Aorta (tissue), 5 donors: Measurements from ENCODE around the gene METRN. TPM values are rescaled to one million over a fixed set of nuclear protein-coding genes. Genes with fewer than 3 reads are reported as not detected.

Source experiments
- ATAC-seq: fragments of 200-7000 bp; cut with Tn5 transposase; one replicate; pipeline ENCODE4 v1.9.1; 2022; ENCODE audit warnings: moderate library complexity; ENCODE audit not compliant: low FRiP score
- DNase-seq, 2 donors: peaks; one replicate each; pipeline ENCODE4 v3.0.0-alpha.2; 2020
- H3K27ac ChIP-seq, 2 donors: one replicate each; pipeline ENCODE4 v1.5.1; 2013; ENCODE audit warnings: low read length in 2 of 2, mild to moderate bottlenecking in 2 of 2, moderate library complexity in 2 of 2, control low read depth in 1 of 2, inconsistent platforms in 1 of 2, low read depth in 1 of 2
- H3K27me3 ChIP-seq, 2 donors: one replicate each; pipeline ENCODE4 v1.6.1; 2013; ENCODE audit warnings: control low read depth in 1 of 2, low read length in 1 of 2, mild to moderate bottlenecking in 1 of 2, moderate library complexity in 1 of 2; ENCODE audit not compliant: insufficient read depth in 2 of 2, control insufficient read depth in 1 of 2
- H3K36me3 ChIP-seq, 2 donors: one replicate each; pipeline ENCODE4 v1.6.1; 2013; ENCODE audit warnings: control low read depth in 1 of 2, low read length in 1 of 2, mild to moderate bottlenecking in 1 of 2; ENCODE audit not compliant: insufficient read depth in 2 of 2, control insufficient read depth in 1 of 2
- H3K4me1 ChIP-seq, 2 donors: one replicate each; pipeline ENCODE4 v1.6.1; 2013; ENCODE audit warnings: low read length in 2 of 2, control low read depth in 1 of 2, mild to moderate bottlenecking in 1 of 2, moderate library complexity in 1 of 2; ENCODE audit not compliant: insufficient read depth in 2 of 2, control insufficient read depth in 1 of 2
- H3K4me3 ChIP-seq, 2 donors: one replicate each; pipeline ENCODE4 v1.5.1; 2013; ENCODE audit warnings: low read length in 2 of 2, control low read depth in 1 of 2, mild to moderate bottlenecking in 1 of 2
- H3K9me3 ChIP-seq: one replicate; pipeline ENCODE4 v1.6.1; 2013; ENCODE audit warnings: mild to moderate bottlenecking, low read length; ENCODE audit not compliant: control insufficient read depth
- WGBS, 2 donors: extraction: QIAGEN DNeasy Blood & Tissue Kit; methylation state at CpG; one replicate each; pipeline ENCODE4 v1.1.7; 2013; 5-methylcytosine and 5-hydroxymethylcytosine counted together
- intact Hi-C, 2 donors: fragments of 100-400 bp; cut with DNase I; formaldehyde crosslinking; loops; one replicate each; pipeline versions ENCODE4 v1.14.2 to v1.15.0; 2022
- polyA plus RNA-seq, 2 donors: library from polyadenylated mRNA; stranded (reverse); fragments of 200-250 nt; gene quantifications; one replicate each; pipeline ENCODE4 v1.2.3, GENCODE V29; 2013
- total RNA-seq, 2 donors: library from RNA; stranded (reverse); fragmentation: NEBNext Ultra II Directional; extraction: Animal tissue kit (Norgen Biotek cat#: 25700); gene quantifications; one replicate each; pipeline ENCODE4 v1.2.1, GENCODE V29; 2021
- donor health status: healthy with polysubstance abuse.
- donor health status: Bipolar disorder and iron deficiency.
- donor health status: DM: no; HTN: no; CAD: no.
- donor health status: DM: no; HTN: no; CAD: no.
- donor health status: DM: yes; HTN: yes; CAD: no.

Gene METRN
- total and polyA plus RNA-seq, 4 donors = 22.7 to 61.3 (median 26.7) TPM

DNA sequence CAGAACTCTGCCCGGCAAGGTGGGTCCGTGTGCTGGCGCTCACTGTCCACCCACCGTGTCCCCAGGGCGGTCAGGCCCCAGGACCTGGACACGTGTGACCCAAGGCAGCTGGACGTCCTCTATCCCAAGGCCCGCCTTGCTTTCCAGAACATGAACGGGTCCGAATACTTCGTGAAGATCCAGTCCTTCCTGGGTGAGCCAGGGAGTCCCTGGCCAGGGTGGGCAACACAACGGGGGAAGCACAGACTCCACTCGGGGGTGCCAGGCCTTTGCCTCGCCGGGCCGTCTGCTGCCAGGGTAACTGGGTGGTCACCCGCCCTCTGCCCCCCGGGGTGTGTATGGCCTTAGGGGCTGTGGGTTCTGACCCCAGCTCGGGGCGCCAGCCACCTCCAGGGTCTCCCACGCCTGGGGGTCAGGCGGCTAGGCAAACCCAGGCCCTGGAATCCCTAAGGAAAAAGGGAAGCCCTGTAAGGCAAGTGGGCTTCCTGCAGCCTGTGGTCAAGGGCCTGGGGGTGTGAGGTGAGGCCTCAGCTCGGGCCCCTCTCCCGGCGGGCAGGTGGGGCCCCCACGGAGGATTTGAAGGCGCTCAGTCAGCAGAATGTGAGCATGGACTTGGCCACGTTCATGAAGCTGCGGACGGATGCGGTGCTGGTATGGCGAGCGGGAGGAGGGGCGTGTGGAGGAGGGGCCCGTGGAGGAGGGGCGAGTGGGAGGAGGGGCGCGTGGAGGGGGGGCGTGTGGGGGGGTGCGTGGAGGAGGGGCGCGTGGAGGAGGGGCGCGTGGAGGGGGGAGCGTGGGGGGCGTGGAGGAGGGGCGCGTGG is 52.1 kb downstream of the METRN start:
- ATAC-seq = no peak
- Histone ChIP-seq H3K27ac (no peak overlapping the region), H3K4me3 (no peak overlapping the region), H3K36me3 (no peaks in the 10 kb centered on the region), H3K27me3 (no peaks in the 10 kb centered on the region), H3K4me1 (no peaks in the 10 kb centered on the region), H3K9me3 (no peaks in the 10 kb centered on the region)
- WGBS, 2 donors = 63 to 73% methylated on average over 31 to 39 of the region's 48 CpGs
- no peak for DNase-seq
- intact Hi-C loops = no loop called here

DNA sequence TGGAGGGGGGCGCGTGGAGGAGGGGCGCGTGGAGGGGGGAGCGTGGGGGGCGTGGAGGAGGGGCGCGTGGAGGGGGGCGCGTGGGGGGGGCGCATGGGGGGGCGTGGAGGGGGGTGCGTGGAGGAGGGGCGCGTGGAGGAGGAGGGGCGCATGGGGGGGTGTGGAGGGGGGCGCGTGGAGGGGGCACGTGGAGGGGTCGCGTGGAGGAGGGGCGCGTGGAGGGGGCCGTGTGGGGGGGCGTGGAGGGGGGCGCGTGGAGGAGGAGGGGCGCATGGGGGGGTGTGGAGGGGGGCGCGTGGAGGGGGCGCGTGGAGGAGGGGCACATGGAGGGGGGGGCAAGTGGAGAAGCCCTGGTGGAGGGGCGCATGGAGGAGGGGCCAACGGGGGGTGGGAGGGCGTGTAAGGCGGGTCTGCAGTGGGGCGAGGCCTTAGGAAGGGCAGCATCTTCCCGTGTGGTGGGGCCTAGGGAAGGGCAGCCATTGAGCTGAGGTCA is 52.9 kb downstream of the METRN start:
- DNase-seq = no peak
- Histone ChIP-seq H3K4me3 (no peak overlapping the region), H3K9me3 (no peaks in the 10 kb centered on the region), H3K27ac (no peak overlapping the region), H3K27me3 (no peaks in the 10 kb centered on the region), H3K4me1 (no peaks in the 10 kb centered on the region), H3K36me3 (no peaks in the 10 kb centered on the region)
- ATAC-seq = no peak
- intact Hi-C loops = no loop called here
- WGBS, 2 donors = 43 to 72% methylated on average over 5 to 24 of the region's 38 CpGs

DNA sequence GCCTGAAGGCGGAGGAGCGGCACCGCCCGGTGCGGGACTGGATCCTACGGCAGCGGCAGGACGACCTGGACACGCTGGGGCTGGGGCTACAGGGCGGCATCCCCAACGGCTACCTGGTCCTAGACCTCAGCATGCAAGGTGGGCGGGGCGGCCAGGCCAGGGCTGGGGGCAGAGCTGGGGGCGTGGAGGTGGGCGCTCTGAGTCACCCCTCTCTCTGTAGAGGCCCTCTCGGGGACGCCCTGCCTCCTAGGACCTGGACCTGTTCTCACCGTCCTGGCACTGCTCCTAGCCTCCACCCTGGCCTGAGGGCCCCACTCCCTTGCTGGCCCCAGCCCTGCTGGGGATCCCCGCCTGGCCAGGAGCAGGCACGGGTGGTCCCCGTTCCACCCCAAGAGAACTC is 53.5 kb downstream of the METRN start:
- Histone ChIP-seq H3K4me1 (no peaks in the 10 kb centered on the region), H3K4me3 (no peak overlapping the region), H3K36me3 (no peaks in the 10 kb centered on the region), H3K27me3 (no peaks in the 10 kb centered on the region), H3K9me3 (no peaks in the 10 kb centered on the region), H3K27ac (no peak overlapping the region)
- DNase-seq = no peak
- intact Hi-C loops = no loop called here
- ATAC-seq = no peak
- WGBS, 2 donors = 66 to 83% methylated on average over 21 of the region's 21 CpGs

Other genes with a start within 250 kb of the METRN start
- 10 to 100 TPM; 27.9 to 33.9 TPM for gene CAPN15, start 187.4 kb upstream of the METRN start, total RNA-seq
- gene CAPN15, start 187.4 kb upstream of the METRN start, polyA plus RNA-seq = 10 to 100 TPM; 15.3 to 24.1 TPM
- gene PRR35, start 154.7 kb upstream of the METRN start, total RNA-seq = not detected
- under 1 TPM in 1 of 2 donors, not detected in 1; 0.05 TPM for gene PRR35, start 154.7 kb upstream of the METRN start, polyA plus RNA-seq
- gene NHLRC4, start 148.1 kb upstream of the METRN start, total RNA-seq = 1 to 10 TPM in 1 of 2 donors, under 1 TPM in 1; 0.52 to 2.2 TPM
- gene NHLRC4, start 148.1 kb upstream of the METRN start, polyA plus RNA-seq = 1 to 10 TPM in 1 of 2 donors, under 1 TPM in 1; 0.25 to 2.6 TPM
- 10 to 100 TPM; 25.8 to 38.5 TPM for gene PIGQ, start 145.2 kb upstream of the METRN start, total RNA-seq
- gene PIGQ, start 145.2 kb upstream of the METRN start, polyA plus RNA-seq = 10 to 100 TPM; 10.8 to 92.2 TPM
- 10 to 100 TPM; 17.9 to 19.6 TPM for gene RAB40C, start 125.1 kb upstream of the METRN start, total RNA-seq
- gene RAB40C, start 125.1 kb upstream of the METRN start, polyA plus RNA-seq = 10 to 100 TPM in 1 of 2 donors, 1 to 10 TPM in 1; 9.5 to 40.7 TPM
- gene WFIKKN1, start 84.1 kb upstream of the METRN start, total RNA-seq = 1 to 10 TPM in 1 of 2 donors, under 1 TPM in 1; 0.33 to 1.0 TPM
- 1 to 10 TPM in 1 of 2 donors, under 1 TPM in 1; 0.63 to 2.2 TPM for gene WFIKKN1, start 84.1 kb upstream of the METRN start, polyA plus RNA-seq
- gene METTL26, start 78.8 kb upstream of the METRN start, total RNA-seq = 10 to 100 TPM; 45.2 to 64.8 TPM
- 100 to 1,000 TPM in 1 of 2 donors, 10 to 100 TPM in 1; 86.0 to 158 TPM for gene METTL26, start 78.8 kb upstream of the METRN start, polyA plus RNA-seq
- 10 to 100 TPM; 10.4 to 14.7 TPM for gene MCRIP2, start 73.3 kb upstream of the METRN start, total RNA-seq
- gene MCRIP2, start 73.3 kb upstream of the METRN start, polyA plus RNA-seq = 10 to 100 TPM; 22.9 to 28.9 TPM
- 10 to 100 TPM; 21.0 to 25.8 TPM for gene WDR90, start 65.8 kb upstream of the METRN start, total RNA-seq
- 10 to 100 TPM in 1 of 2 donors, 1 to 10 TPM in 1; 7.5 to 60.9 TPM for gene WDR90, start 65.8 kb upstream of the METRN start, polyA plus RNA-seq
- gene RHOT2, start 47.0 kb upstream of the METRN start, total RNA-seq = 10 to 100 TPM; 79.3 to 93.8 TPM
- 100 to 1,000 TPM in 1 of 2 donors, 10 to 100 TPM in 1; 27.4 to 356 TPM for gene RHOT2, start 47.0 kb upstream of the METRN start, polyA plus RNA-seq
- gene RHBDL1, start 39.4 kb upstream of the METRN start, total RNA-seq = 1 to 10 TPM in 1 of 2 donors, under 1 TPM in 1; 0.88 to 1.3 TPM
- 1 to 10 TPM in 1 of 2 donors, not detected in 1; 1.5 TPM for gene RHBDL1, start 39.4 kb upstream of the METRN start, polyA plus RNA-seq
- gene STUB1, start 34.7 kb upstream of the METRN start, total RNA-seq = 10 to 100 TPM; 67.4 to 84.3 TPM
- 100 to 1,000 TPM; 126 to 169 TPM for gene STUB1, start 34.7 kb upstream of the METRN start, polyA plus RNA-seq
- gene JMJD8, start 30.8 kb upstream of the METRN start, total RNA-seq = 10 to 100 TPM; 46.1 to 51.7 TPM
- 100 to 1,000 TPM in 1 of 2 donors, 10 to 100 TPM in 1; 55.2 to 110 TPM for gene JMJD8, start 30.8 kb upstream of the METRN start, polyA plus RNA-seq
- gene WDR24, start 24.7 kb upstream of the METRN start, total RNA-seq = 1 to 10 TPM; 6.7 to 8.4 TPM
- gene WDR24, start 24.7 kb upstream of the METRN start, polyA plus RNA-seq = 10 to 100 TPM in 1 of 2 donors, 1 to 10 TPM in 1; 4.3 to 10.4 TPM
- gene FBXL16, start 9.3 kb upstream of the METRN start, total RNA-seq = under 1 TPM; 0.16 to 0.18 TPM
- gene FBXL16, start 9.3 kb upstream of the METRN start, polyA plus RNA-seq = not detected
- gene ANTKMT, start 6.0 kb downstream of the METRN start, total RNA-seq = 10 to 100 TPM; 18.6 to 25.7 TPM
- gene ANTKMT, start 6.0 kb downstream of the METRN start, polyA plus RNA-seq = 10 to 100 TPM; 13.1 to 33.0 TPM
- gene CCDC78, start 11.3 kb downstream of the METRN start, total RNA-seq = 1 to 10 TPM in 1 of 2 donors, under 1 TPM in 1; 0.39 to 1.7 TPM
- under 1 TPM in 1 of 2 donors, not detected in 1; 0.97 TPM for gene CCDC78, start 11.3 kb downstream of the METRN start, polyA plus RNA-seq
- 1 to 10 TPM; 2.4 to 3.8 TPM for gene HAGHL, start 12.0 kb downstream of the METRN start, total RNA-seq
- 10 to 100 TPM in 1 of 2 donors, 1 to 10 TPM in 1; 2.8 to 22.5 TPM for gene HAGHL, start 12.0 kb downstream of the METRN start, polyA plus RNA-seq
- 10 to 100 TPM; 21.8 to 22.4 TPM for gene CIAO3, start 25.9 kb downstream of the METRN start, total RNA-seq
- gene CIAO3, start 25.9 kb downstream of the METRN start, polyA plus RNA-seq = 10 to 100 TPM; 12.4 to 35.9 TPM
- under 1 TPM; 0.33 to 0.52 TPM for gene MSLN, start 45.6 kb downstream of the METRN start, total RNA-seq
- 1 to 10 TPM; 1.5 to 2.1 TPM for gene MSLN, start 45.6 kb downstream of the METRN start, polyA plus RNA-seq
- gene RPUSD1, start 73.3 kb downstream of the METRN start, total RNA-seq = 10 to 100 TPM; 12.1 to 13.5 TPM
- 10 to 100 TPM in 1 of 2 donors, 1 to 10 TPM in 1; 6.8 to 20.3 TPM for gene RPUSD1, start 73.3 kb downstream of the METRN start, polyA plus RNA-seq
- 10 to 100 TPM in 1 of 2 donors, 1 to 10 TPM in 1; 7.1 to 14.3 TPM for gene CHTF18, start 73.5 kb downstream of the METRN start, total RNA-seq
- gene CHTF18, start 73.5 kb downstream of the METRN start, polyA plus RNA-seq = 10 to 100 TPM in 1 of 2 donors, 1 to 10 TPM in 1; 3.0 to 56.9 TPM
- gene GNG13, start 85.6 kb downstream of the METRN start, total RNA-seq = not detected
- gene GNG13, start 85.6 kb downstream of the METRN start, polyA plus RNA-seq = not detected